Aorta (tissue), 5 donors: ENCODE measurements around the gene PCDHGB7. TPM values are rescaled to one million over a fixed set of nuclear protein-coding genes. Genes with fewer than 3 reads are reported as not detected.
"Not testable (repeated sequence)": the region's sequence is repeated elsewhere in the genome, so short reads cannot be mapped to it uniquely, and the experiment has no call there.

Experiments used
- ATAC-seq: fragments of 200-7000 bp; cut with Tn5 transposase; one replicate; pipeline ENCODE4 v1.9.1; 2022; ENCODE audit warnings: moderate library complexity; ENCODE audit not compliant: low FRiP score
- DNase-seq, 2 donors: peaks; one replicate each; pipeline ENCODE4 v3.0.0-alpha.2; 2020
- H3K27ac ChIP-seq, 2 donors: one replicate each; pipeline ENCODE4 v1.5.1; 2013; ENCODE audit warnings: low read length in 2 of 2, mild to moderate bottlenecking in 2 of 2, moderate library complexity in 2 of 2, control low read depth in 1 of 2, inconsistent platforms in 1 of 2, low read depth in 1 of 2
- H3K27me3 ChIP-seq, 2 donors: one replicate each; pipeline ENCODE4 v1.6.1; 2013; ENCODE audit warnings: control low read depth in 1 of 2, low read length in 1 of 2, mild to moderate bottlenecking in 1 of 2, moderate library complexity in 1 of 2; ENCODE audit not compliant: insufficient read depth in 2 of 2, control insufficient read depth in 1 of 2
- H3K36me3 ChIP-seq, 2 donors: one replicate each; pipeline ENCODE4 v1.6.1; 2013; ENCODE audit warnings: control low read depth in 1 of 2, low read length in 1 of 2, mild to moderate bottlenecking in 1 of 2; ENCODE audit not compliant: insufficient read depth in 2 of 2, control insufficient read depth in 1 of 2
- H3K4me1 ChIP-seq, 2 donors: one replicate each; pipeline ENCODE4 v1.6.1; 2013; ENCODE audit warnings: low read length in 2 of 2, control low read depth in 1 of 2, mild to moderate bottlenecking in 1 of 2, moderate library complexity in 1 of 2; ENCODE audit not compliant: insufficient read depth in 2 of 2, control insufficient read depth in 1 of 2
- H3K4me3 ChIP-seq, 2 donors: one replicate each; pipeline ENCODE4 v1.5.1; 2013; ENCODE audit warnings: low read length in 2 of 2, control low read depth in 1 of 2, mild to moderate bottlenecking in 1 of 2
- H3K9me3 ChIP-seq: one replicate; pipeline ENCODE4 v1.6.1; 2013; ENCODE audit warnings: mild to moderate bottlenecking, low read length; ENCODE audit not compliant: control insufficient read depth
- WGBS, 2 donors: extraction: QIAGEN DNeasy Blood & Tissue Kit; methylation state at CpG; one replicate each; pipeline ENCODE4 v1.1.7; 2013; 5-methylcytosine and 5-hydroxymethylcytosine counted together
- intact Hi-C, 2 donors: fragments of 100-400 bp; cut with DNase I; formaldehyde crosslinking; loops; one replicate each; pipeline versions ENCODE4 v1.14.2 to v1.15.0; 2022
- polyA plus RNA-seq, 2 donors: library from polyadenylated mRNA; stranded (reverse); fragments of 200-250 nt; gene quantifications; one replicate each; pipeline ENCODE4 v1.2.3, GENCODE V29; 2013
- total RNA-seq, 2 donors: library from RNA; stranded (reverse); fragmentation: NEBNext Ultra II Directional; extraction: Animal tissue kit (Norgen Biotek cat#: 25700); gene quantifications; one replicate each; pipeline ENCODE4 v1.2.1, GENCODE V29; 2021
- donor health status: healthy with polysubstance abuse.
- donor health status: Bipolar disorder and iron deficiency.
- donor health status: DM: no; HTN: no; CAD: no.
- donor health status: DM: no; HTN: no; CAD: no.
- donor health status: DM: yes; HTN: yes; CAD: no.

Gene PCDHGB7
- total and polyA plus RNA-seq, 4 donors = 2.1 to 24.7 (median 8.3) TPM

DNA sequence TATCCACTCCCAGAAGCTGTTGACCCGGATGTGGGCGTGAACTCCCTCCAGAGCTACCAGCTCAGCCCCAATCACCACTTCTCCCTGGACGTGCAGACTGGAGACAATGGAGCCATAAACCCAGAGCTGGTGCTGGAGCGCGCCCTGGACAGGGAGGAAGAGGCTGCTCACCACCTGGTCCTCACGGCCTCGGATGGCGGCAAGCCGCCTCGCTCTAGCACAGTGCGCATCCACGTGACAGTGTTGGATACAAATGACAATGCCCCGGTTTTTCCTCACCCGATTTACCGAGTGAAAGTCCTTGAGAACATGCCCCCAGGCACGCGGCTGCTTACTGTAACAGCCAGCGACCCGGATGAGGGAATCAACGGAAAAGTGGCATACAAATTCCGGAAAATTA is 24.2 kb upstream of the PCDHGB7 start:
- no peaks in the 10 kb centered on the region for H3K4me1 ChIP-seq
- intact Hi-C loops = no loop called here
- H3K27me3 ChIP-seq = no peaks in the 10 kb centered on the region
- 33 to 35% methylated on average over 21 of the region's 21 CpGs for WGBS, 2 donors
- H3K27ac ChIP-seq = no peak overlapping the region
- peaks cover 34% of the 10 kb centered on the region for H3K9me3 ChIP-seq
- no peak for DNase-seq
- no peak for ATAC-seq
- H3K4me3 ChIP-seq = no peak overlapping the region
- H3K36me3 ChIP-seq = no peaks in the 10 kb centered on the region

DNA sequence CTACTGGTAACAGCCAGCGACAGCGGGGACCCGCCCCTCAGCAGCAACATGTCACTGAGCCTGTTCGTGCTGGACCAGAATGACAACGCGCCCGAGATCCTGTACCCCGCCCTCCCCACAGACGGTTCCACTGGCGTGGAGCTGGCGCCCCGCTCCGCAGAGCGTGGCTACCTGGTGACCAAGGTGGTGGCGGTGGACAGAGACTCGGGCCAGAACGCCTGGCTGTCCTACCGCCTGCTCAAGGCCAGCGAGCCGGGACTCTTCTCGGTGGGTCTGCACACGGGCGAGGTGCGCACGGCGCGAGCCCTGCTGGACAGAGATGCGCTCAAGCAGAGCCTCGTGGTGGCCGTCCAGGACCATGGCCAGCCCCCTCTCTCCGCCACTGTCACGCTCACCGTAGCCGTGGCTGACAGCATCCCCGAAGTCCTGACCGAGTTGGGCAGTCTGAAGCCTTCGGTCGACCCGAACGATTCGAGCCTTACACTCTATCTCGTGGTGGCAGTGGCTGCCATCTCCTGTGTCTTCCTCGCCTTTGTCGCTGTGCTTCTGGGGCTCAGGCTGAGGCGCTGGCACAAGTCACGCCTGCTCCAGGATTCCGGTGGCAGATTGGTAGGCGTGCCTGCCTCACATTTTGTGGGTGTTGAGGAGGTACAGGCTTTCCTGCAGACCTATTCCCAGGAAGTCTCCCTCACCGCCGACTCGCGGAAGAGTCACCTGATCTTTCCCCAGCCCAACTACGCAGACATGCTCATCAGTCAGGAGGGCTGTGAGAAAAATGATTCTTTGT is 22.9 kb upstream of the PCDHGB7 start:
- H3K36me3 ChIP-seq, intact Hi-C loops, H3K4me3 ChIP-seq, ATAC-seq, H3K4me1 ChIP-seq, H3K27me3 ChIP-seq, H3K27ac ChIP-seq: not testable (repeated sequence)
- peaks cover 30% of the 10 kb centered on the region for H3K9me3 ChIP-seq
- DNase-seq = peak in 1 of 2 donors; percentile 56
- 27 to 32% methylated on average over 40 to 46 of the region's 53 CpGs for WGBS, 2 donors

DNA sequence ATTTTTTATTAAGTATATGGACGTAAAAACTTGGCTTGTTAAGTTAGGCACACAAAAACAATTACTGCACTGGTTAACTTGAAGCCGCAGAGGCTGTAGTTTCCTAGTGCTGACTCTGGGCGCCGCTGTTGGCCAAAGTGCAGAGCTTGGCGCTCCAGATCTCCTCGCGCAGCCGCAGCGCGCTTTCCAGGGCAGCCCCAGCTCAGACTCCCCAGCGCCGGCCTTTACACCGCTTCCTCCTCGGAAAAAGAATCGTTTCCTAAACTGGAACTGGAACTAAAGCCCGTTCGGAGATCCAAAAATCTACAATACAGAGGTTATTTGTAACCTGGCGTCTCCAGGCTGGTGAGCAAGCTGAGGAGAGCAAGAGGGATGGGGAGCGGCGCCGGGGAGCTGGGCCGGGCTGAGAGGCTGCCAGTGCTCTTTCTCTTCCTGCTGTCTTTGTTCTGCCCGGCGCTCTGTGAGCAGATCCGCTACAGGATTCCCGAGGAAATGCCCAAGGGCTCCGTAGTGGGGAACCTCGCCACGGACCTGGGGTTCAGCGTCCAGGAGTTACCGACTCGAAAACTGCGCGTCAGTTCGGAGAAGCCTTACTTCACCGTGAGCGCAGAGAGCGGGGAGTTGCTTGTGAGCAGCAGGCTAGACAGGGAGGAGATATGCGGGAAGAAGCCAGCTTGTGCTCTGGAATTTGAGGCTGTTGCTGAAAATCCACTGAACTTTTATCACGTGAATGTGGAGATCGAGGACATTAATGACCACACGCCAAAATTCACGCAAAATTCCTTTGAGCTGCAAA is 19.5 kb upstream of the PCDHGB7 start, which contains the start of gene PCDHGB5:
PCDHGB5 (plus strand) TSS at position 192 of the 796 bp plus-strand sequence; CDS start at position 373, 181 bp downstream.
- intact Hi-C loops, H3K27me3 ChIP-seq, H3K27ac ChIP-seq, H3K4me3 ChIP-seq, H3K36me3 ChIP-seq, H3K4me1 ChIP-seq: not testable (repeated sequence)
- 7 to 8% methylated on average over 20 to 25 of the region's 43 CpGs for WGBS, 2 donors
- DNase-seq (peak in 1 of 2 donors; percentile 70), ATAC-seq (peak; percentile 74)
- H3K9me3 ChIP-seq = peaks cover 31% of the 10 kb centered on the region

DNA sequence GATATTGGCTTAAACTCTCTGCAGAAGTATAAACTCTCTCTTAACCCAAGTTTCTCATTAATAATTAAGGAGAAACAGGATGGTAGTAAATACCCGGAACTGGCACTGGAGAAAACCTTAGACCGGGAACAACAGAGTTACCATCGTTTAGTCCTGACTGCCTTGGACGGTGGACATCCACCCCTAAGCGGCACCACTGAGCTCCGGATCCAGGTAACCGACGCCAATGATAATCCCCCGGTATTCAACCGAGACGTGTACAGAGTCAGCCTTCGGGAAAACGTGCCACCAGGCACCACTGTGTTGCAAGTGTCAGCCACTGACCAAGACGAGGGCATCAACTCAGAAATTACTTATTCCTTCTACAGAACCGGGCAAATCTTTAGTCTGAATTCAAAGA is 18.9 kb upstream of the PCDHGB7 start:
- intact Hi-C loops = no loop called here
- H3K4me3 ChIP-seq = no peak overlapping the region
- H3K36me3 ChIP-seq = no peaks in the 10 kb centered on the region
- no peak for ATAC-seq
- no peak overlapping the region for H3K27ac ChIP-seq
- H3K27me3 ChIP-seq = no peaks in the 10 kb centered on the region
- no peak for DNase-seq
- no peaks in the 10 kb centered on the region for H3K4me1 ChIP-seq
- 20 to 24% methylated on average over 15 of the region's 15 CpGs for WGBS, 2 donors
- peaks cover 31% of the 10 kb centered on the region for H3K9me3 ChIP-seq

DNA sequence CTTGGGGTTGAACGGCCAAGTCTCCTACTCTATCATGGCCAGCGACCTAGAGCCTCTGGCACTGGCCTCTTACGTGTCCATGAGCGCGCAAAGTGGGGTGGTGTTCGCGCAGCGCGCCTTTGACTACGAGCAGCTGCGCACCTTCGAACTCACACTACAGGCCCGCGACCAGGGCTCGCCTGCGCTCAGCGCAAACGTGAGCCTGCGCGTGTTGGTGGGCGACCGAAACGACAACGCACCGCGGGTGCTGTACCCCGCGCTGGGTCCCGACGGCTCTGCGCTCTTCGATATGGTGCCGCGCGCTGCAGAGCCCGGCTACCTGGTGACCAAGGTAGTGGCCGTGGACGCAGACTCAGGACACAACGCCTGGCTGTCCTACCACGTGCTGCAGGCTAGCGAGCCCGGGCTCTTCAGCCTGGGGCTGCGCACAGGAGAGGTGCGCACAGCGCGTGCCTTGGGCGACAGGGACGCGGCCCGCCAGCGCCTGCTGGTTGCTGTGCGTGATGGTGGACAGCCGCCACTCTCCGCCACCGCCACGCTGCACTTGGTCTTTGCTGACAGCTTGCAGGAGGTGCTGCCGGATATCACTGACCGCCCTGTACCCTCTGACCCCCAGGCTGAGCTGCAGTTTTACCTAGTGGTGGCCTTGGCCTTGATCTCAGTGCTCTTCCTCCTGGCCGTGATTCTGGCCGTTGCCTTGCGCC is 17.8 kb upstream of the PCDHGB7 start:
- ATAC-seq (no peak), DNase-seq (peak in 1 of 2 donors; percentile 70)
- WGBS, 2 donors = 15 to 24% methylated on average over 61 of the region's 61 CpGs
- H3K4me3 ChIP-seq = no peak overlapping the region
- intact Hi-C loops = no loop called here
- no peaks in the 10 kb centered on the region for H3K27me3 ChIP-seq
- H3K36me3 ChIP-seq = no peaks in the 10 kb centered on the region
- H3K4me1 ChIP-seq = no peaks in the 10 kb centered on the region
- peaks cover 31% of the 10 kb centered on the region for H3K9me3 ChIP-seq
- no peak overlapping the region for H3K27ac ChIP-seq

DNA sequence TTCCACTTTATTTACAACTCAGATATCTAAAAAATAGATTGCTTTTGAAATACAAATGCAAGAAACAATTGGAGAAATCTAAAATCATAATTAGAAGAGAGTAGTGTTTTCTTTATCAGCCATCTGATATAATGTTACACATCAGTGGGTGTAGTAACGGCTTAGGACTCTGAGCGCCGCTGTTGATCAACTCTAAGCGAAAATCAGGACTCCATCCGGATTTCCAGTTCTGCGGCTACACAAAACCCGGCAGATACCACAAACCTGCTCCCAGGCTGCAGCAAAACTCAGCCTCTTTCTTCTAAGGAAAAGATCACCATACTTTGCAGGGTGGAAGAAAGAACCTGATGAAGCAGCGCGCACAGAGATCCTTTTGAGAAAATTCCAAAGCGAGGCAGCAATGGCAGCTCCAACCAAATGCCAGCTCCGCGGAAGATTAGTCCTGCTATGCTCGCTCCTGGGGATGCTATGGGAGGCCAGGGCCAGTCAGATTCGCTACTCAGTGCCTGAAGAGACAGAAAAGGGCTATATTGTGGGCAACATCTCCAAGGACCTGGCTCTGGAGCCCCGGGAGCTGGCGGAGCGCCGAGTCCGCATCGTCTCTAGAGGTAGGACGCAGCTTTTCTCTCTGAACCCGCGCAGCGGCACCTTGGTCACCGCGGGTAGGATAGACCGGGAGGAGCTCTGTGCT is 14.8 kb upstream of the PCDHGB7 start, which contains the start of gene PCDHGA9:
PCDHGA9 (plus strand) TSS at position 226 of the 691 bp plus-strand sequence; CDS start at position 401, 175 bp downstream.
- intact Hi-C loops = no loop called here
- H3K27me3 ChIP-seq = no peaks in the 10 kb centered on the region
- peaks cover 35% of the 10 kb centered on the region for H3K9me3 ChIP-seq
- no peak within 1 kb of the TSS for H3K27ac ChIP-seq
- no peak for ATAC-seq
- no peak within 1 kb of the TSS for H3K4me3 ChIP-seq
- H3K36me3 ChIP-seq = no peaks in the 10 kb centered on the region
- DNase-seq = peak in 1 of 2 donors; percentile 68
- H3K4me1 ChIP-seq = no peaks in the 10 kb centered on the region
- 14 to 15% methylated on average over 27 of the region's 27 CpGs for WGBS, 2 donors

DNA sequence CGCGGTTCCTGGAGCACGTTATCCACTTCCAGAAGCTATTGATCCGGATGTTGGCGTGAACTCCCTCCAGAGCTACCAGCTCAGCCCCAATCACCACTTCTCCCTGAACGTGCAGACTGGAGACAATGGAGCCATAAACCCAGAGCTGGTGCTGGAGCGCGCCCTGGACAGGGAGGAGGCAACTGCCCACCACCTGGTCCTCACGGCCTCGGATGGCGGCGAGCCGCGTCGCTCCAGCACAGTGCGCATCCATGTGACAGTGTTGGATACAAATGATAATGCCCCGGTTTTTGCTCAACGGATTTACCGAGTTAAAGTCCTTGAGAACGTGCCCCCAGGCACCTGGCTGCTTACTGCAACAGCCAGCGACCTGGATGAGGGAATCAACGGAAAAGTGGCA is 14.1 kb upstream of the PCDHGB7 start:
- no peaks in the 10 kb centered on the region for H3K36me3 ChIP-seq
- H3K27me3 ChIP-seq = no peaks in the 10 kb centered on the region
- DNase-seq (no peak), ATAC-seq (no peak)
- H3K4me1 ChIP-seq = no peaks in the 10 kb centered on the region
- intact Hi-C loops = no loop called here
- no peak overlapping the region for H3K4me3 ChIP-seq
- H3K27ac ChIP-seq = no peak overlapping the region
- 20 to 26% methylated on average over 22 of the region's 22 CpGs for WGBS, 2 donors
- peaks cover 39% of the 10 kb centered on the region for H3K9me3 ChIP-seq
